ENCODE measurements around the gene APEH.
A peak's percentile ranks its signal among the peaks of the same experiment; 100 is the strongest.
"Not testable (repeated sequence)": the region's sequence is repeated elsewhere in the genome, so short reads cannot be mapped to it uniquely, and the experiment has no call there.

APEH gene

GRCh38 chr3:49668861-49669260 is 5.3 kb upstream of the APEH start:
- no peak for DNase-seq (ENCODE audit: low spot score)

- no peak for DNase-seq (ENCODE audit: low spot score)
These were observed 4.8 kb upstream of the APEH start for GRCh38 chr3:49669352-49669751.

- DNase-seq (ENCODE audit: low spot score): no peak
These were observed 3.2 kb upstream of the APEH start for GRCh38 chr3:49670940-49671290.

GRCh38 chr3:49671291-49672288 is 2.6 kb upstream of the APEH start:
- DNase-seq (ENCODE audit: low spot score): peak; percentile 80

GRCh38 chr3:49673121-49673714 is 933 bp upstream of the APEH start:
- no peak for DNase-seq (ENCODE audit: low spot score)

- DNase-seq (ENCODE audit: low spot score): no peak
These were observed 389 bp downstream of the APEH start for GRCh38 chr3:49674497-49674983.

- DNase-seq (ENCODE audit: low spot score): no peak
These were observed 1.8 kb downstream of the APEH start for GRCh38 chr3:49675912-49676311.

- no peak for DNase-seq (ENCODE audit: low spot score)
These were observed 6.5 kb downstream of the APEH start for GRCh38 chr3:49680493-49681231.

- no peak for DNase-seq (ENCODE audit: low spot score)
These were observed 7.0 kb downstream of the APEH start for GRCh38 chr3:49681232-49681522.

GRCh38 chr3:49681543-49681942 is 7.4 kb downstream of the APEH start:
- no peak for DNase-seq (ENCODE audit: low spot score)

GRCh38 chr3:49683162-49683561 is 9.0 kb downstream of the APEH start:
- no peak for DNase-seq (ENCODE audit: low spot score)

GRCh38 chr3:49684453-49684852 is 10.3 kb downstream of the APEH start:
- DNase-seq (ENCODE audit: low spot score): not testable (repeated sequence)

GRCh38 chr3:49685103-49685502 is 11.0 kb downstream of the APEH start:
- DNase-seq (ENCODE audit: low spot score): not testable (repeated sequence)

- not testable (repeated sequence) for DNase-seq (ENCODE audit: low spot score)
These were observed 11.7 kb downstream of the APEH start for GRCh38 chr3:49685846-49686245.

- DNase-seq (ENCODE audit: low spot score): not testable (repeated sequence)
These were observed 12.2 kb downstream of the APEH start for GRCh38 chr3:49686346-49686745.

GRCh38 chr3:49686769-49687423 is 12.7 kb downstream of the APEH start:
- not testable (repeated sequence) for DNase-seq (ENCODE audit: low spot score)

GRCh38 chr3:49687424-49687795 is 13.3 kb downstream of the APEH start:
- DNase-seq (ENCODE audit: low spot score): not testable (repeated sequence)

GRCh38 chr3:49688338-49689045 is 14.3 kb downstream of the APEH start:
- DNase-seq (ENCODE audit: low spot score): not testable (repeated sequence)

- peak; percentile 94 for DNase-seq (ENCODE audit: low spot score)
These were observed 15.1 kb downstream of the APEH start, which contains the start of the genes MST1 and RNF123 for GRCh38 chr3:49689046-49689907. TSS of gene MST1 (minus strand) at chr3:49689474. CDS start at chr3:49688691, 783 bp downstream. TSS of gene RNF123 (plus strand) at chr3:49689557. CDS start at chr3:49691166, 1,609 bp downstream.

GRCh38 chr3:49689908-49690624 is 15.9 kb downstream of the APEH start:
- not testable (repeated sequence) for DNase-seq (ENCODE audit: low spot score)
